ENCODE data around the gene PALMD.

Gene PALMD

DNA sequence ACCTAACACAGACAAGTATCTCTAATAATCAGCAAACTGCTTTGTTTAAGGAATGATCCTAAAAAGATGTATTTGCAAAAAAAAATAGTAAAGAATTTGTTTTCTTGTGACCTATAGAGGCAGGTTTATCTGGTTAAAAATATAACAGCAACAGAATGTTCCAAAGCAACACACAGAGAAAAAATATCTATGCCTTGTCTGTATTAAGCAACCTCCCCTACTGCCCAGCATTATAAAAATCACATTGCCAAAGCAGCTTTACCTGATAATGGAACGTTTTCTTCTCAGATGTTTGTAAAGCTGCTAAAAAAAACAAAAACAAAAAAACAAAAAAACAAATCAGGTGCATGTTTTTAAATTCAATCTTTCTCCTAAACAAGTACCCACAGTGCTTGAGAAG is 24.7 kb downstream of the PALMD start:
- H3K27ac ChIP-seq (ENCODE audit: insufficient read depth, low read depth, low read length, poor library complexity, severe bottlenecking): no peak overlapping the region
- no peaks in the 10 kb centered on the region for H3K27me3 ChIP-seq (ENCODE audit: control insufficient read depth, insufficient read depth, low read length, poor library complexity, severe bottlenecking)
- H3K36me3 ChIP-seq (ENCODE audit: control insufficient read depth, insufficient read depth, low read length): no peaks in the 10 kb centered on the region
- WGBS, 2 experiments: 87 to 91% methylated on average over 1 of the region's 1 CpG
- no peaks in the 10 kb centered on the region for H3K4me1 ChIP-seq (ENCODE audit: control insufficient read depth, insufficient read depth, low read length)
- H3K4me3 ChIP-seq (ENCODE audit: insufficient read depth, low read depth, low read length): no peak overlapping the region
- no peaks in the 10 kb centered on the region for H3K9me3 ChIP-seq (ENCODE audit: control insufficient read depth, low read length)

- 88% methylated on average over 4 of the region's 4 CpGs for WGBS, 2 experiments
- Histone ChIP-seq H3K27ac (ENCODE audit: insufficient read depth, low read depth, low read length, poor library complexity, severe bottlenecking) (no peak overlapping the region), H3K36me3 (ENCODE audit: control insufficient read depth, insufficient read depth, low read length) (no peaks in the 10 kb centered on the region), H3K4me1 (ENCODE audit: control insufficient read depth, insufficient read depth, low read length) (no peaks in the 10 kb centered on the region), H3K9me3 (ENCODE audit: control insufficient read depth, low read length) (no peaks in the 10 kb centered on the region), H3K4me3 (ENCODE audit: insufficient read depth, low read depth, low read length) (no peak overlapping the region), H3K27me3 (ENCODE audit: control insufficient read depth, insufficient read depth, low read length, poor library complexity, severe bottlenecking) (no peaks in the 10 kb centered on the region)
Observed at GRCh38 chr1:99672038-99672437, 26.1 kb downstream of the PALMD start.

- Histone ChIP-seq H3K36me3 (ENCODE audit: control insufficient read depth, insufficient read depth, low read length) (no peaks in the 10 kb centered on the region), H3K27ac (ENCODE audit: insufficient read depth, low read depth, low read length, poor library complexity, severe bottlenecking) (no peak overlapping the region), H3K9me3 (ENCODE audit: control insufficient read depth, low read length) (no peaks in the 10 kb centered on the region), H3K4me3 (ENCODE audit: insufficient read depth, low read depth, low read length) (no peak overlapping the region), H3K27me3 (ENCODE audit: control insufficient read depth, insufficient read depth, low read length, poor library complexity, severe bottlenecking) (no peaks in the 10 kb centered on the region), H3K4me1 (ENCODE audit: control insufficient read depth, insufficient read depth, low read length) (no peaks in the 10 kb centered on the region)
- WGBS, 2 experiments: 94 to 96% methylated on average over 4 to 6 of the region's 6 CpGs
Observed at GRCh38 chr1:99672530-99673213, 26.8 kb downstream of the PALMD start.

GRCh38 chr1:99673315-99673714 is 27.4 kb downstream of the PALMD start:
- no peaks in the 10 kb centered on the region for H3K27me3 ChIP-seq (ENCODE audit: control insufficient read depth, insufficient read depth, low read length, poor library complexity, severe bottlenecking)
- H3K4me1 ChIP-seq (ENCODE audit: control insufficient read depth, insufficient read depth, low read length): no peaks in the 10 kb centered on the region
- 95 to 97% methylated on average over 3 of the region's 5 CpGs for WGBS, 2 experiments
- no peak overlapping the region for H3K27ac ChIP-seq (ENCODE audit: insufficient read depth, low read depth, low read length, poor library complexity, severe bottlenecking)
- H3K4me3 ChIP-seq (ENCODE audit: insufficient read depth, low read depth, low read length): no peak overlapping the region
- no peaks in the 10 kb centered on the region for H3K36me3 ChIP-seq (ENCODE audit: control insufficient read depth, insufficient read depth, low read length)
- no peaks in the 10 kb centered on the region for H3K9me3 ChIP-seq (ENCODE audit: control insufficient read depth, low read length)

DNA sequence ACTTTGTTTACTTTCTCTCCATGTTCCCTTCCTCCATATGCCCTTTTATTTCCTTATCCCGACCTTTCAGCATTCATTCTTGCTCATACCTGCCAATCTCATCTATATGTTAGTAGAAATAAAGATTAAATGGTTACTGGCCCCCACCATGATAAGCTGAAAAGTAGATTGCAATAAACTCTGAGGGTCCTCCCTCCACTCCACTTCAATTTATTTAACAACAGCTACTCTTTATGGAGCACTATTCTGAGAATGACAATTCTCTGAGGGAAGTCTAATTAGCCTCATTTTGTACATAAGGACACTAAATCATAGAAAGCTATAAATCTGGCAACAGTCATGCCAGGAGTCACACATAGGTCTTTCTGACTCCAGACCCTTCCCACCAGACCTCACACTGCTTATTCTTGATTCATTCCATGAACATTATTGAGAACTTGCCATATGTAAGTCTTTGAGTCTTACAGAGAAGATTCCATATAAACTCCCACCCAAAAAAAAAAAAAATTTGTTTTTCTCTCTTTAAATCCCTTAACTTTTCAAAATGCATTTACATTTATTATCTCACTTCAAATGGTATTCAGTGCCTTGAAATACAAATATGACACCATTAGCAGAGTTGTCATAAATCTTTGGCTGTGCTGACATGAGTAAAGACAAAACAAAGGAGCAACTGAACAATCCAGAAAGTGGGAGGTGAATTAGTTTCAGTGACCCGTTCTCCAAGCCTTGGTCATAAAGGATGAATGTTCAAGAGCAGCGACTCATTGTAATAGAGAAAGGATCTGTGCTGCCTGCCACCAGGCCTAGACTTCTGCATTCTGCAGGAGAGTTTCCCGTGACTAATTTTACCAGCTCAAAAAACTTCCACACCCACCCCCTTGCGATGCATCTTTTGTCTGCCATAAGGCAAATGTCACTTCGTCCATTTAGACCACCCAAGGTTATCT is 28.5 kb downstream of the PALMD start:
- Histone ChIP-seq H3K4me3 (ENCODE audit: insufficient read depth, low read depth, low read length) (no peak overlapping the region), H3K4me1 (ENCODE audit: control insufficient read depth, insufficient read depth, low read length) (no peaks in the 10 kb centered on the region), H3K9me3 (ENCODE audit: control insufficient read depth, low read length) (no peaks in the 10 kb centered on the region), H3K27ac (ENCODE audit: insufficient read depth, low read depth, low read length, poor library complexity, severe bottlenecking) (no peak overlapping the region), H3K36me3 (ENCODE audit: control insufficient read depth, insufficient read depth, low read length) (no peaks in the 10 kb centered on the region), H3K27me3 (ENCODE audit: control insufficient read depth, insufficient read depth, low read length, poor library complexity, severe bottlenecking) (no peaks in the 10 kb centered on the region)
- 80 to 87% methylated on average over 5 of the region's 6 CpGs for WGBS, 2 experiments

- Histone ChIP-seq H3K36me3 (ENCODE audit: control insufficient read depth, insufficient read depth, low read length) (no peaks in the 10 kb centered on the region), H3K27me3 (ENCODE audit: control insufficient read depth, insufficient read depth, low read length, poor library complexity, severe bottlenecking) (no peaks in the 10 kb centered on the region), H3K9me3 (ENCODE audit: control insufficient read depth, low read length) (no peaks in the 10 kb centered on the region), H3K27ac (ENCODE audit: insufficient read depth, low read depth, low read length, poor library complexity, severe bottlenecking) (no peak overlapping the region), H3K4me1 (ENCODE audit: control insufficient read depth, insufficient read depth, low read length) (no peaks in the 10 kb centered on the region), H3K4me3 (ENCODE audit: insufficient read depth, low read depth, low read length) (no peak overlapping the region)
Observed at GRCh38 chr1:99675292-99675691, 29.4 kb downstream of the PALMD start.

- Histone ChIP-seq H3K4me1 (ENCODE audit: control insufficient read depth, insufficient read depth, low read length) (no peaks in the 10 kb centered on the region), H3K9me3 (ENCODE audit: control insufficient read depth, low read length) (no peaks in the 10 kb centered on the region), H3K27ac (ENCODE audit: insufficient read depth, low read depth, low read length, poor library complexity, severe bottlenecking) (no peak overlapping the region), H3K27me3 (ENCODE audit: control insufficient read depth, insufficient read depth, low read length, poor library complexity, severe bottlenecking) (no peaks in the 10 kb centered on the region), H3K4me3 (ENCODE audit: insufficient read depth, low read depth, low read length) (no peak overlapping the region), H3K36me3 (ENCODE audit: control insufficient read depth, insufficient read depth, low read length) (no peaks in the 10 kb centered on the region)
- 100% methylated on average over 1 of the region's 1 CpG; no CpG with 5 or more reads in 1 of the 2 experiments for WGBS, 2 experiments
Observed at GRCh38 chr1:99675994-99676393, 30.1 kb downstream of the PALMD start.

- Histone ChIP-seq H3K36me3 (ENCODE audit: control insufficient read depth, insufficient read depth, low read length) (no peaks in the 10 kb centered on the region), H3K27me3 (ENCODE audit: control insufficient read depth, insufficient read depth, low read length, poor library complexity, severe bottlenecking) (no peaks in the 10 kb centered on the region), H3K27ac (ENCODE audit: insufficient read depth, low read depth, low read length, poor library complexity, severe bottlenecking) (no peak overlapping the region), H3K4me1 (ENCODE audit: control insufficient read depth, insufficient read depth, low read length) (no peaks in the 10 kb centered on the region), H3K9me3 (ENCODE audit: control insufficient read depth, low read length) (no peaks in the 10 kb centered on the region), H3K4me3 (ENCODE audit: insufficient read depth, low read depth, low read length) (no peak overlapping the region)
Observed at GRCh38 chr1:99676876-99677275, 31.0 kb downstream of the PALMD start.

DNA sequence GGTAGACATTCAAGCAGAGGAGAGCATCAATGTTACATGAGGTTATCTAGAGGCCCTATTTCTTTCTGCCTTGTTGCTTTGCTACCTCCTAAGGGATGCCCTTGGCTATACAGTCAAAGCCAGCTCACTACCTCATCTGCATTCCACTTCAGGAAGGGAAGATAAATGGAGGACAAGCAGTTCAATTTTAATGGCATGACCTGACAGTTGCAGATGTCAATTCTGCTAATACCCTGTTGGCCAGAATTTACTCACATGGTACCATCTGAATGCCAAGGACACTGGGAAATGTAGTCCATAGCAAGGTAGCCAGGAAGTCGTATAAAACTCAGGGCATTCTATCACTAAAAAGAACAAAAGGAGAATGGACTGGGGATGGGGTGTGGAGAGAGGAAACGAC is 31.5 kb downstream of the PALMD start:
- no peaks in the 10 kb centered on the region for H3K27me3 ChIP-seq (ENCODE audit: control insufficient read depth, insufficient read depth, low read length, poor library complexity, severe bottlenecking)
- H3K27ac ChIP-seq (ENCODE audit: insufficient read depth, low read depth, low read length, poor library complexity, severe bottlenecking): no peak overlapping the region
- H3K4me3 ChIP-seq (ENCODE audit: insufficient read depth, low read depth, low read length): no peak overlapping the region
- H3K4me1 ChIP-seq (ENCODE audit: control insufficient read depth, insufficient read depth, low read length): no peaks in the 10 kb centered on the region
- 76 to 78% methylated on average over 1 to 2 of the region's 2 CpGs for WGBS, 2 experiments
- no peaks in the 10 kb centered on the region for H3K36me3 ChIP-seq (ENCODE audit: control insufficient read depth, insufficient read depth, low read length)
- no peaks in the 10 kb centered on the region for H3K9me3 ChIP-seq (ENCODE audit: control insufficient read depth, low read length)

DNA sequence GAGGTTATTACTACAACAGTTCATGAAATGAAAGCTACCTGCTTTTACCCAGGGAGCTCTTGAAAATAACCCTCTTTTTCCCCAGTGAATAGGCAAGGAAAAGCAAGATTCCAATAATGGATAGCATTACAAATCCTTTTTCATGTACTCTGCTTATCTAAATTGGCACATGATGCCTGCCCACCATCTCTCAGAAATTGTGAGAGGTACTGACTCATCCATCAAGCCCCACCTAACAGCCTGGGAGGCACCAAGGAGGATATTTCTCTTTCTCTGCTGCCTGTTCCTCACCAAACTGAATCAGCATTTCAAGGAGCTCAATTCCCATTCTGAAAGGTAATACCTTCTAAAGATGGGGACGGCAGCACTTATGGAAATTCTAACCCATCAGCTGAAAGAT is 34.4 kb downstream of the PALMD start:
- Histone ChIP-seq H3K27me3 (ENCODE audit: control insufficient read depth, insufficient read depth, low read length, poor library complexity, severe bottlenecking) (no peaks in the 10 kb centered on the region), H3K4me3 (ENCODE audit: insufficient read depth, low read depth, low read length) (no peak overlapping the region), H3K9me3 (ENCODE audit: control insufficient read depth, low read length) (no peaks in the 10 kb centered on the region), H3K36me3 (ENCODE audit: control insufficient read depth, insufficient read depth, low read length) (no peaks in the 10 kb centered on the region), H3K4me1 (ENCODE audit: control insufficient read depth, insufficient read depth, low read length) (no peaks in the 10 kb centered on the region), H3K27ac (ENCODE audit: insufficient read depth, low read depth, low read length, poor library complexity, severe bottlenecking) (no peak overlapping the region)
- WGBS, 2 experiments: 60 to 77% methylated on average over 1 of the region's 1 CpG
